H1 (cell line): ENCODE results near the gene SLC6A6. TPM values are rescaled to one million over a fixed set of nuclear protein-coding genes. Genes with fewer than 3 reads are reported as not detected.

Experiments
- CTCF ChIA-PET: fragments of 300-600 bp; sonication (Branson Sonifier 250); formaldehyde crosslinking; loops from one replicate; lab custom pipeline; 2021; ENCODE audit not compliant: partially characterized antibody; lab: Charles Lee
- POLR2A ChIA-PET: fragments of 300-600 bp; sonication (Branson Sonifier 250); formaldehyde crosslinking; loops from one replicate; lab custom pipeline; 2021; ENCODE audit warnings: inconsistent platforms; ENCODE audit not compliant: partially characterized antibody; lab: Charles Lee
- DNase-seq, 2 experiments: peaks; one replicate each; pipeline versions ENCODE4 v3.0.0 to v3.0.0-alpha.2; 2010 to 2022; ENCODE audit warnings: low spot score in 2 of 2, low read depth in 1 of 2, mixed read lengths in 1 of 2
- FAIRE-seq: peaks from 2 replicates; lab custom pipeline; 2011; peaks lifted over from hg19 to GRCh38; lab: Jason Lieb, UNC
- H2AFZ ChIP-seq: 2 replicates; pipeline ENCODE4 v1.8.1; 2012; ENCODE audit warnings: low read length, inconsistent platforms
- H2AK5ac ChIP-seq: 2 replicates; pipeline ENCODE4 v1.6.1; 2013; ENCODE audit warnings: low read depth, low read length
- H2BK120ac ChIP-seq: replicated peaks from 2 replicates; pipeline ENCODE3; 2013; ENCODE audit warnings: low read depth, low read length, inconsistent platforms
- H2BK12ac ChIP-seq: 2 replicates; pipeline ENCODE4 v1.6.1; 2013; ENCODE audit warnings: low read depth, low read length
- H2BK15ac ChIP-seq: 2 replicates; pipeline ENCODE4 v1.6.1; 2013; ENCODE audit warnings: low read length
- H2BK20ac ChIP-seq: 2 replicates; pipeline ENCODE4 v1.6.1; 2013; ENCODE audit warnings: low read length
- H2BK5ac ChIP-seq: 2 replicates; pipeline ENCODE4 v1.6.1; 2013; ENCODE audit warnings: low read depth, low read length
- H3K14ac ChIP-seq: 2 replicates; pipeline ENCODE4 v1.6.1; 2013; ENCODE audit warnings: inconsistent platforms; ENCODE audit not compliant: insufficient read length
- H3K18ac ChIP-seq: 2 replicates; pipeline ENCODE4 v1.6.1; 2013; ENCODE audit warnings: low read length; ENCODE audit errors: extremely low read depth
- H3K23ac ChIP-seq: 2 replicates; pipeline ENCODE4 v1.6.1; 2013; ENCODE audit warnings: inconsistent platforms; ENCODE audit not compliant: insufficient read length
- H3K23me2 ChIP-seq: 2 replicates; pipeline ENCODE4 v1.6.1; 2013; ENCODE audit warnings: low read depth, low read length
- H3K27ac ChIP-seq: 2 replicates; pipeline ENCODE4 v1.6.1; 2011; ENCODE audit warnings: low read depth, low read length, inconsistent platforms
- H3K27me3 ChIP-seq, 4 experiments: replicated peaks in 1 of 4; 1 replicate in 1 of 4; 2 replicates in 3 of 4; pipeline versions ENCODE4 v1.6.1 to v1.8.1; 2011 to 2013; ENCODE audit warnings: low read length in 3 of 4, mild to moderate bottlenecking in 3 of 4, inconsistent platforms in 2 of 4, mixed read lengths in 2 of 4, moderate library complexity in 1 of 4; ENCODE audit not compliant: control insufficient read depth in 3 of 4, insufficient read depth in 3 of 4; ENCODE audit errors: extremely low read depth in 1 of 4
- H3K36me3 ChIP-seq, 4 experiments: 2 replicates each; pipeline versions ENCODE4 v1.6.1 to v1.8.1; 2011 to 2013; ENCODE audit warnings: mild to moderate bottlenecking in 4 of 4, low read length in 3 of 4, moderate library complexity in 2 of 4, control low read depth in 1 of 4, inconsistent platforms in 1 of 4; ENCODE audit not compliant: insufficient read depth in 4 of 4, control insufficient read depth in 2 of 4
- H3K4ac ChIP-seq: replicated peaks from 2 replicates; pipeline ENCODE3; 2013; ENCODE audit warnings: low read length, low read depth, mixed read lengths, inconsistent platforms; ENCODE audit not compliant: insufficient read length
- H3K4me1 ChIP-seq, 4 experiments: replicated peaks in 1 of 4; 1 replicate in 1 of 4; 2 replicates in 3 of 4; pipeline versions ENCODE4 v1.6.1 to v1.8.1; 2011 to 2013; ENCODE audit warnings: low read length in 3 of 4, inconsistent platforms in 2 of 4, mixed read lengths in 1 of 4; ENCODE audit not compliant: insufficient read depth in 4 of 4, control insufficient read depth in 3 of 4
- H3K4me2 ChIP-seq, 2 experiments: 2 replicates each; pipeline versions ENCODE4 v1.6.1 to v1.8.1; 2011 to 2013; ENCODE audit warnings: low read depth in 2 of 2, low read length in 2 of 2, control low read depth in 1 of 2, inconsistent platforms in 1 of 2, mild to moderate bottlenecking in 1 of 2; ENCODE audit not compliant: insufficient read depth in 1 of 2
- H3K4me3 ChIP-seq, 4 experiments: fragments of 200-600, 300-600 bp in 1 of 4; sonication (generic), shearing (Covaris generic), sonication (Bioruptor Twin) in 1 of 4; 2 replicates each; pipeline versions ENCODE4 v1.5.1 to v1.8.1; 2011 to 2016; ENCODE audit warnings: low read length in 4 of 4, low read depth in 3 of 4, control low read depth in 2 of 4, inconsistent platforms in 2 of 4, mild to moderate bottlenecking in 2 of 4, mixed read lengths in 1 of 4, moderate library complexity in 1 of 4; ENCODE audit not compliant: insufficient read depth in 2 of 4; ENCODE audit errors: extremely low read depth in 1 of 4
- H3K56ac ChIP-seq: replicated peaks from 2 replicates; pipeline ENCODE3; 2013; ENCODE audit warnings: low read depth, mild to moderate bottlenecking, mixed read lengths, low read length, inconsistent platforms; ENCODE audit not compliant: insufficient read length
- H3K79me1 ChIP-seq: 2 replicates; pipeline ENCODE4 v1.6.1; 2013; ENCODE audit warnings: low read depth, low read length, control low read depth
- H3K79me2 ChIP-seq, 2 experiments: 2 replicates each; pipeline versions ENCODE4 v1.6.1 to v1.8.1; 2012 to 2013; ENCODE audit warnings: low read length in 2 of 2, mild to moderate bottlenecking in 2 of 2, inconsistent platforms in 1 of 2; ENCODE audit not compliant: insufficient read depth in 2 of 2, control insufficient read depth in 1 of 2
- H3K9ac ChIP-seq, 4 experiments: replicated peaks in 1 of 4; 1 replicate in 1 of 4; 2 replicates in 3 of 4; pipeline versions ENCODE4 v1.6.1 to v1.8.1; 2011 to 2013; ENCODE audit warnings: low read depth in 3 of 4, low read length in 3 of 4, control low read depth in 2 of 4, mild to moderate bottlenecking in 2 of 4, moderate library complexity in 2 of 4, inconsistent platforms in 1 of 4; ENCODE audit errors: extremely low read depth in 1 of 4
- H3K9me3 ChIP-seq, 2 experiments: 2 replicates each; pipeline versions ENCODE4 v1.6.1 to v1.8.1; 2012 to 2013; ENCODE audit warnings: mild to moderate bottlenecking in 2 of 2, moderate library complexity in 2 of 2, control low read depth in 1 of 2, inconsistent platforms in 1 of 2, low read depth in 1 of 2, low read length in 1 of 2, mixed read lengths in 1 of 2; ENCODE audit not compliant: insufficient read depth in 2 of 2
- H4K20me1 ChIP-seq, 2 experiments: replicated peaks in 1 of 2; 2 replicates each; pipeline versions ENCODE3 to v1.8.1; 2011 to 2013; ENCODE audit warnings: inconsistent platforms in 2 of 2, low read length in 2 of 2, mild to moderate bottlenecking in 1 of 2; ENCODE audit not compliant: insufficient read depth in 2 of 2, control insufficient read depth in 1 of 2
- H4K5ac ChIP-seq: 2 replicates; pipeline ENCODE4 v1.6.1; 2013; ENCODE audit warnings: low read length, low read depth, mixed read lengths, inconsistent platforms; ENCODE audit not compliant: insufficient read length
- H4K8ac ChIP-seq: 2 replicates; pipeline ENCODE4 v1.8.0; 2013; ENCODE audit warnings: mild to moderate bottlenecking, moderate library complexity, low read length, inconsistent platforms; ENCODE audit not compliant: insufficient read depth; ENCODE audit errors: extremely low read depth
- H4K91ac ChIP-seq: replicated peaks from 2 replicates; pipeline ENCODE3; 2013; ENCODE audit warnings: low read length, mixed read lengths, inconsistent platforms; ENCODE audit not compliant: insufficient read length
- BACH1 ChIP-seq: IDR thresholded peaks from 2 replicates; pipeline ENCODE4 v1.6.1; 2012; ENCODE audit warnings: low read length, improper control_type of control experiment
- CTCF ChIP-seq, 3 experiments: IDR thresholded peaks; 1 replicate in 2 of 3; 2 replicates in 1 of 3; pipeline versions ENCODE4 v1.5.1 to v1.6.1; 2011; ENCODE audit warnings: low read length in 3 of 3, mild to moderate bottlenecking in 3 of 3, inconsistent platforms in 2 of 3, low read depth in 1 of 3, moderate library complexity in 1 of 3; ENCODE audit not compliant: insufficient read depth in 1 of 3; ENCODE audit errors: control extremely low read depth in 1 of 3
- EGR1 ChIP-seq: IDR thresholded peaks from 2 replicates; pipeline ENCODE4 v1.6.1; 2011; ENCODE audit warnings: low read depth, low read length, borderline replicate concordance
- GABPA ChIP-seq: IDR thresholded peaks from 2 replicates; pipeline ENCODE4 v1.6.1; 2011; ENCODE audit warnings: mild to moderate bottlenecking, low read length, moderate library complexity, borderline replicate concordance; ENCODE audit not compliant: insufficient read depth
- RAD21 ChIP-seq, 2 experiments: IDR thresholded peaks in 1 of 2; conservative IDR thresholded peaks in 1 of 2; 2 replicates each; pipeline ENCODE4 v1.6.1; 2011; ENCODE audit warnings: low read depth in 2 of 2, low read length in 2 of 2, improper control_type of control experiment in 1 of 2, inconsistent platforms in 1 of 2, mild to moderate bottlenecking in 1 of 2, moderate library complexity in 1 of 2
- SRF ChIP-seq: IDR thresholded peaks from 2 replicates; pipeline ENCODE4 v1.6.1; 2011; ENCODE audit warnings: mild to moderate bottlenecking, low read depth, low read length, moderate library complexity
- TCF12 ChIP-seq: IDR thresholded peaks from 2 replicates; pipeline ENCODE4 v1.6.1; 2011; ENCODE audit warnings: low read depth, mild to moderate bottlenecking, low read length
- ZNF274 ChIP-seq: IDR thresholded peaks from 2 replicates; pipeline ENCODE4 v1.7.0; 2012; ENCODE audit warnings: low read length, borderline replicate concordance; ENCODE audit errors: extremely low read depth
- WGBS, 2 experiments: shearing (Covaris generic) in 1 of 2; methylation state at CpG; one replicate each; pipeline versions ENCODE4 v1.1.6 to v1.1.7; 2013 to 2015; ENCODE audit warnings: low lambda C conversion rate in 2 of 2, mixed read lengths in 2 of 2, inconsistent platforms in 1 of 2, low coverage in 1 of 2, missing lambda C conversion rate in 1 of 2; ENCODE audit not compliant: insufficient replicate concordance in 2 of 2, insufficient coverage in 1 of 2, insufficient read length in 1 of 2; ENCODE audit errors: extremely low coverage in 1 of 2, missing lambda C conversion rate in 1 of 2; 5-methylcytosine and 5-hydroxymethylcytosine counted together
- polyA plus RNA-seq, 7 experiments: library from polyadenylated mRNA; depleted of rRNA in 3 of 7; stranded (reverse) in 5 of 7; unstranded in 2 of 7; fragments of >200 nt in 5 of 7; fragments of 200-250 nt in 2 of 7; gene quantifications; 1 replicate in 5 of 7; 2 replicates in 1 of 7; 4 replicates in 1 of 7; pipeline versions ENCODE4 v1.2.1 to v1.2.3, GENCODE V29; 2011 to 2013; ENCODE audit warnings: missing spikeins in 2 of 7, mixed read lengths in 2 of 7
- total RNA-seq: library from RNA; stranded (reverse); fragmentation: NEBNext Ultra II Directional; extraction: Animal tissue kit (Norgen Biotek cat#: 25700); gene quantifications from 2 replicates; pipeline ENCODE4 v1.2.1, GENCODE V29; 2021

Gene SLC6A6
- total and polyA plus RNA-seq, 2 of the 8 experiments (the other 6 are each of a cell fraction or from before 2014, with no cell fraction given) = 66.2 to 144 TPM

- no peak overlapping the region for H4K5ac ChIP-seq
- DNase-seq (no peak), FAIRE-seq (no peak)
- H3K27ac ChIP-seq = no peak overlapping the region
- no peaks in the 10 kb centered on the region for H3K79me2 ChIP-seq
- no peaks in the 10 kb centered on the region for H3K36me3 ChIP-seq
- H3K27me3 ChIP-seq = no peaks in the 10 kb centered on the region
- no peak overlapping the region for H2AFZ ChIP-seq
- no peaks in the 10 kb centered on the region for H4K20me1 ChIP-seq
- no peak overlapping the region for H4K91ac ChIP-seq
- no peak overlapping the region for H3K4ac ChIP-seq
- 0 out of 2 replicates have a peak overlapping the region, but pooled peaks have one; percentile 18 for H4K8ac ChIP-seq
- no peak overlapping the region for H3K23ac ChIP-seq
- H3K56ac ChIP-seq = no peak overlapping the region
- H3K4me3 ChIP-seq = no peak overlapping the region
- H2BK15ac ChIP-seq = 0 out of 2 replicates have a peak overlapping the region, but pooled peaks have one; percentile 46
- no peak overlapping the region for H3K4me2 ChIP-seq
- no peak overlapping the region for H3K14ac ChIP-seq
- peaks cover 2 to 4% (median 3%) of the 10 kb centered on the region in 4 experiments; a peak in 4 of 7 replicates for H3K4me1 ChIP-seq
- no peak overlapping the region for H2BK12ac ChIP-seq
- peak overlapping the region; percentile 24; the same call in 1 of the 2 replicates for H2AK5ac ChIP-seq
- no peak overlapping the region for H2BK20ac ChIP-seq
- 91% methylated on average over 6 of the region's 6 CpGs; no CpG with 5 or more reads in 1 of the 2 experiments for WGBS, 2 experiments
- no peak overlapping the region for H3K18ac ChIP-seq
- no peak overlapping the region for H2BK5ac ChIP-seq
- no peak overlapping the region for H2BK120ac ChIP-seq
- CTCF ChIA-PET = interaction anchor here (0.9 to 7.4 kb wide), 11 partner anchors 11 to 102 kb away, joined by 3 to 70 read pairs (median 4); partner anchors contain the start of gene SLC6A6
- no peaks in the 10 kb centered on the region for H3K9me3 ChIP-seq
- H3K23me2 ChIP-seq = no peaks in the 10 kb centered on the region
- no peak overlapping the region for H3K9ac ChIP-seq
- POLR2A ChIA-PET = interaction anchor here (0.8 to 1.9 kb wide), 4 partner anchors 10 to 120 kb away, joined by 3 to 6 read pairs (median 4); partner anchors contain the start of gene SLC6A6
- H3K79me1 ChIP-seq = no peaks in the 10 kb centered on the region
- TF ChIP-seq RAD21 (IDR thresholded peaks at IDR 0.05 in 1 of 2, conservative IDR thresholded peaks at IDR 0.05 in 1 of 2; ENCODE audit: low read depth in 2 of 2, low read length in 2 of 2) = no peak
- TF ChIP-seq CTCF (IDR thresholded peaks at IDR 0.05; ENCODE audit: control extremely low read depth in 1 of 3, insufficient read depth in 1 of 3, low read depth in 1 of 3, low read length in 3 of 3) = no peak
- no peak for TF ChIP-seq TCF12
- no peak for TF ChIP-seq SRF
- TF ChIP-seq ZNF274 = no peak
- no peak for TF ChIP-seq GABPA
- no peak for TF ChIP-seq BACH1
- no peak for TF ChIP-seq EGR1
These were observed 25.2 kb upstream of the SLC6A6 start for GRCh38 chr3:14377044-14377837.
